ENCODE measurements around the gene IGF2R.
"Not testable (repeated sequence)": the region's sequence is repeated elsewhere in the genome, so short reads cannot be mapped to it uniquely, and the experiment has no call there.

Gene IGF2R

GRCh38 chr6:160089534-160089897 is 120.6 kb downstream of the IGF2R start:
- TF ChIP-seq CTCF (IDR thresholded peaks at IDR 0.05; ENCODE audit: low read depth, low read length): no peak
- no peak overlapping the region for H3K4me3 ChIP-seq (ENCODE audit: low read depth, low read length)

GRCh38 chr6:160090442-160091239 is 121.8 kb downstream of the IGF2R start:
- not testable (repeated sequence) for H3K4me3 ChIP-seq (ENCODE audit: low read depth, low read length)

DNA sequence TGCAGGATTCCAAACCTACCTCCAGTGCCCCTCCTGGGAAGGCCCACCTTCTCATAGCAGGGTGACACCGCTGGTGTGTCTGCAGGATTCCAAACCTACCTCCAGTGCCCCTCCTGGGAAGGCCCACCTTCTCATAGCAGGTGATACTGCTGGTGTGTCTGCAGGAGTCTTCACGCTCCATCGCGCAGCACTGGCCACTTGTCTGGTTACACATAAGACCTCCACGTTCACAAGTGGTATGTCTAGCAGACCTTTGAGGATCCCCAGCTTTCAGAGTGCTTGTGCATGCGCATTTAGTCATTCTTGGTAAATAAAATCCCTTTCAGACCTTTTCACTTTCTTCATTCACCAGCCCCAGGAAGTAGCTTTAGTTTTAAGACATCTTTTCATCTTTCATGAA is 123.3 kb downstream of the IGF2R start:
- not testable (repeated sequence) for H3K4me3 ChIP-seq (ENCODE audit: low read depth, low read length)

DNA sequence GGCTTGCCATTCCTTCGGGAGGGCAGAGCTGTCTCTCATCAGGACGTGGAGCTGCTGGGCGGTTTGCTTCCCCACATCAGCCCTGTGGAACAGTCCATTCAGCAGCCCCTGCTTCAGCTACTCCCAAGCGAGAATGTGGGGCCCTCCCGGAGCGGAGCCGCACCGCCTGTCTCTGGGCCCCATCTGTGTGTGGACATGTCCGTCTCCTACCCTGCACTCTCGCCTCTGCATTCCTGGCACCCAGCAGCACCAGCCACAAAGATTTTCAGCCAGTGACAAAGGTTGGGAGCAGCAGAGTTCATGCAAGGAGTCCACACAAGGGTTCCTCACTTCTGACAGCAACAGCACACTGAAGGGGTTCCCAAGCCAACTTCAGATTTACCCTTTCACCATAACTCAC is 123.7 kb downstream of the IGF2R start:
- H3K4me3 ChIP-seq (ENCODE audit: low read depth, low read length): no peak overlapping the region
- TF ChIP-seq CTCF (IDR thresholded peaks at IDR 0.05; ENCODE audit: low read depth, low read length): no peak

GRCh38 chr6:160093061-160093460 is 124.2 kb downstream of the IGF2R start:
- no peak for TF ChIP-seq CTCF (IDR thresholded peaks at IDR 0.05; ENCODE audit: low read depth, low read length)
- no peak overlapping the region for H3K4me3 ChIP-seq (ENCODE audit: low read depth, low read length)

- TF ChIP-seq CTCF (IDR thresholded peaks at IDR 0.05; ENCODE audit: low read depth, low read length): no peak
- no peak overlapping the region for H3K4me3 ChIP-seq (ENCODE audit: low read depth, low read length)
Observed at GRCh38 chr6:160093946-160094345, 125.1 kb downstream of the IGF2R start.

GRCh38 chr6:160095146-160095845 is 126.4 kb downstream of the IGF2R start:
- TF ChIP-seq CTCF (IDR thresholded peaks at IDR 0.05; ENCODE audit: low read depth, low read length): no peak
- H3K4me3 ChIP-seq (ENCODE audit: low read depth, low read length): no peak overlapping the region

DNA sequence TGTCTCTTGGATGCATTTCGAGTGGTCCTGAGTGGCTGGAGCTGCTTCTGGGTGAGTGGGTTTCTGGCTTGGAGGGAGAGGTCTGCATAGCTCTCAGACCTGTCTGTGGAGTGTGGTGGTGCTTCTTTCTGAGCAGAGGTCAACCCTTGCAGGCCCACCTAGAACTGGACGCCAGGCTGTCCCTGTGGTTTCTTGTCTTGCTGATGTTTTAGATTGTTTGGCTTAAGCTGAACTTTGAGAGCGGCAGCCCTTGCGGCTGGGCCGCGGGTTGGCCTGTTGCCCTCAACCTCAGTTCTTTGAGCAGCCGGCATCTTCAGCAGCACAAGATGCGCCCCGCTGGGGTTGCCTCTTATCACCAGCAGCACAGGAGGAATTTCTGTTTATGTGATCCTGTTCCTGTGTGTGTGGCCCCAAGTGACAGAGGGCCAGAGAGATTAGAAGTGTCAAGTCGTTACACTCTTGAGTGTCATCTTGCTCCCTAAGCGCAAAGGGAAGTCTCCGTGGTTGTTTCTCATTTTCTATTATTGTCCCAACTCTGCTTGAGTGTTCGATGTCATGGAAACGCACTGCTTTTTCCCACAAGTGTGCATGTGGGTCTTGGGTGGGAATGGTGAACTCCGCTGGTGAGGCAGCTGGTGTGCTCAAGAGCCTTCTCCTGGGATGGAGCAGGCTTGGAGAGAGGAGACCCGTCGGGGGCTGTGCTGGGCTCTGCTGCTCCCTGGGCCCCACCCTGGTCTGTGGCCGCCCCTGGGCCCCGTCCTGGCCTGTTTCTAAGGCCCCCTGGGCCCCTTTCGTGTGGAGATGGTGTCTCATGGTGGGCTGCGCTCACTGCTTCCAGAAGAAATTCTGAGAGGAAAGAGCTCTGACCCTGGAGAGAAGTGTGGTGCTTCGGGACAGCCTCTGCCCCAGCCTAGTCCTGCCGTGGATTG is 132.7 kb downstream of the IGF2R start:
- TF ChIP-seq CTCF (IDR thresholded peaks at IDR 0.05; ENCODE audit: low read depth, low read length): no peak
- H3K4me3 ChIP-seq (ENCODE audit: low read depth, low read length): no peak overlapping the region

Data from WI38 (cell line).